ENCODE measurements around the gene NEURL2. TPM values are rescaled to one million over a fixed set of nuclear protein-coding genes. Genes with fewer than 3 reads are reported as not detected.

The NEURL2 gene
- total RNA-seq, 1 donor from 2014 or later, result 3.5 TPM

DNA sequence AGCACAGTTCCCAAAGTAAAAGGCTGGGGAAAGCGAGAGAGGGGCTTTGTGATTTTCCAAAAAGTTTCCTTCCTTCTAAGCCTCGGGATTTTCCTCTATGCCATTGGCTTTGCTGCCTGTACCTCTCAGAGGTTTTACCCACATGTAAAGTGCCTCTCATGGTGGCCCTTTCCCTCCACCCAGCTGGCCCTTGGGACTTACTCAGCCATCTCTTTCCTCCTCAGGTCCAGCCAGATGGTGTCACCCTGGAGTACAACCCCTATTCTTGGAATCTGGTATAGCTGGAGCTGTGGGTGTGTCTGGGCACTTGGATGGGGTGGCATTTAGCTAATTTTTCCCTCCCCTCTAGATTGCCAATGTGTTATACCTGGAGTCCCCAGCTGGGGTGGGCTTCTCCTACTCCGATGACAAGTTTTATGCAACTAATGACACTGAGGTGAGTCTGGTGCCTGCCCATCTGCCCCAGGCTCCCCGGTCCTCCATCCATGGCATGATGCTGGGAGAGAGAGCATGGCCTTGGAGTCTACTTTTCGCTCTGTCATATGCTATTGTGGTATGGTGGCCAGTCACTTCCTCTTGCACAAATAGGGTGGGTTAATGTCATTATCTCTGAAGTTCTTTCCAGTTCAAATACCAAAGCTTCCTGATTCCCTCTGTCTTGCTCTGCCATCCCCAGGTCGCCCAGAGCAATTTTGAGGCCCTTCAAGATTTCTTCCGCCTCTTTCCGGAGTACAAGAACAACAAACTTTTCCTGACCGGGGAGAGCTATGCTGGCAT, 1.2 kb upstream of the NEURL2 start:
- peaks cover 3% of the 10 kb centered on the region for H3K4me1 Mint-ChIP-seq (ENCODE audit: low read depth, unreplicated experiment)
- no peak for TF ChIP-seq CTCF (IDR thresholded peaks at IDR 0.05; ENCODE audit: partially characterized antibody, unreplicated experiment)
- H3K9me3 Mint-ChIP-seq (ENCODE audit: unreplicated experiment), result peaks cover 11% of the 10 kb centered on the region
- peak overlapping the region; percentile 78 for H3K4me3 Mint-ChIP-seq (ENCODE audit: unreplicated experiment)
- H3K36me3 Mint-ChIP-seq (ENCODE audit: unreplicated experiment), result no peaks in the 10 kb centered on the region
- no peak overlapping the region for H3K27ac Mint-ChIP-seq (ENCODE audit: unreplicated experiment)
- peaks cover 9% of the 10 kb centered on the region for H3K27me3 Mint-ChIP-seq (ENCODE audit: unreplicated experiment)
- no peak for DNase-seq

DNA sequence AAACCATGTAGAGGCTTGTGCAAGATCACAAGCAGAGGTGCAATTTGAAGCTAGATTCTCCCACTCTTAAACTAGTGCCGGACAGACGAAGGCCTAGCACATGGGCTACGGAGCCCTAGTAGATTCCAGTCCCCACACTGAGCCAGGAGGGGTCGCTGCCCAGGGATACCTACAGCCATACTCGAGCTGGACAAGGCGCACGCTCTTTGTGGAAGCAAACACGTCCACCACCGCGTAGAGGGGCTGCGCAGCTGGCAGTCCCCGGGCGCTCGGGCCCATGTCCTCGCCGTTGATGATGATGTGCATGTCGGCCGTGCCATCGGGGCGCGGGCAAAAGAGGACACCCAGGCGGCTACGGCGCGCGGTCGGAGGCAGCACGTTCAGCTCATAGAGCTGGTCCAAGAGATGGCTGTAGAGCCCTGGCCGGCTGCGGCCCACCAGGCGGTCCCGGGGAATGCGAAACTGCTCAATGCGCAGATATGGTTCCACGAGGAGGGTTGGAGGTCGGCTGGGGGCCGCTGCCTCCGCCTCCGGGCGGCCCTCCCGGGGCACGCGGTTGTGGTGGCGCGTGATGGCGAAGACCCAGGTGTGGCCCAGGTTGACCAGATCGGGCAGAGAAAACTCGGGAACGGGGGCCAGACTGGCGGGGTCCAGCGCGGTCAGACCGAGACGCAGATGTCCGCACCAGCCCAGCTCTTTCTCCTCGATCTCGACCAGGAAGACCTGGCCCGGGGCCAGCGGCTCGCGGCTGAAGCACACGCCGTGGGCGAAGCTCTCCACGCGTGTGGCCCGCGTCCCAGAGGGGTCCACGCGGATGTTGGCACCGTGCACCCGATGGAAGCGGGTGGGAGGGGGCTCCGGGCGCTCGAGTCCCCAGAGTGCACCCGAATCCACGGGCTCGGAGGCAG, 677 bp downstream of the NEURL2 start:
- Mint-ChIP-seq H3K9me3 (ENCODE audit: unreplicated experiment) (peaks cover 11% of the 10 kb centered on the region), H3K4me3 (ENCODE audit: unreplicated experiment) (peak overlapping the region; percentile 89), H3K27me3 (ENCODE audit: unreplicated experiment) (peaks cover 9% of the 10 kb centered on the region), H3K4me1 (ENCODE audit: low read depth, unreplicated experiment) (peaks cover 3% of the 10 kb centered on the region), H3K27ac (ENCODE audit: unreplicated experiment) (peak overlapping the region; percentile 92), H3K36me3 (ENCODE audit: unreplicated experiment) (no peaks in the 10 kb centered on the region)
- peak; percentile 92 for DNase-seq
- TF ChIP-seq CTCF (IDR thresholded peaks at IDR 0.05; ENCODE audit: partially characterized antibody, unreplicated experiment), result peak; percentile 71

DNA sequence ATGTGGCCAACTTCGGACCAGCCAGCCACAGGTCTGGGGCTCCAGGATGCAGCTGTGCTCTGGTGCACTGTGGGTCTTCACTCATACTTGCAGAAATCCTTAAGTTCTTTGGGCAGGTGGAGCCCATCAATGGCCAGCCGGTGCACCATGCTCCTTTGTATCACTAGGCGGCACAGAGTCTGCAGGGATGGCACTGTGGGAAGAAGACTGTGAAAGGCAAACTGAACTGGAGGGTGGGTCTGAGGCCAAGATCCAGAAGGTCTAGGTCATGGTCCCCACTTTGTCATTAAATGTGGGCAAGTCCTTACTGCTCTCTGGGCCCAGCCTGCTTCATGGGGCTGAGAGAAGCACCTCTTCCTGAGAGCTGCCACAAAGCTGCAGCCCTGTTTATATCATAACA, 2.3 kb downstream of the NEURL2 start:
- H3K27ac Mint-ChIP-seq (ENCODE audit: unreplicated experiment), result no peak overlapping the region
- DNase-seq, result no peak
- TF ChIP-seq CTCF (IDR thresholded peaks at IDR 0.05; ENCODE audit: partially characterized antibody, unreplicated experiment), result no peak
- H3K36me3 Mint-ChIP-seq (ENCODE audit: unreplicated experiment), result no peaks in the 10 kb centered on the region
- H3K4me1 Mint-ChIP-seq (ENCODE audit: low read depth, unreplicated experiment), result peaks cover 3% of the 10 kb centered on the region
- H3K4me3 Mint-ChIP-seq (ENCODE audit: unreplicated experiment), result no peak overlapping the region
- peaks cover 9% of the 10 kb centered on the region for H3K27me3 Mint-ChIP-seq (ENCODE audit: unreplicated experiment)
- H3K9me3 Mint-ChIP-seq (ENCODE audit: unreplicated experiment), result peaks cover 11% of the 10 kb centered on the region

- H3K4me3 Mint-ChIP-seq (ENCODE audit: unreplicated experiment), result no peak within 1 kb of the TSS
- peaks cover 6% of the 10 kb centered on the region for H3K27me3 Mint-ChIP-seq (ENCODE audit: unreplicated experiment)
- TF ChIP-seq CTCF (IDR thresholded peaks at IDR 0.05; ENCODE audit: partially characterized antibody, unreplicated experiment), result no peak
Measured at GRCh38 chr20:45887346-45887715, 3.7 kb downstream of the NEURL2 start, which contains the start of gene SPATA25. SPATA25 (minus strand) TSS chr20:45887622; CDS start chr20:45887590, 32 bp downstream.

More at GRCh38 chr20:45887346-45887715, 3.7 kb downstream of the NEURL2 start, which contains the start of gene SPATA25:
- peaks cover 1% of the 10 kb centered on the region for H3K4me1 Mint-ChIP-seq (ENCODE audit: low read depth, unreplicated experiment)
- H3K9me3 Mint-ChIP-seq (ENCODE audit: unreplicated experiment), result peaks cover 9% of the 10 kb centered on the region
- H3K36me3 Mint-ChIP-seq (ENCODE audit: unreplicated experiment), result no peaks in the 10 kb centered on the region
- H3K27ac Mint-ChIP-seq (ENCODE audit: unreplicated experiment), result no peak within 1 kb of the TSS
- no peak for DNase-seq
